ENCODE measurements around the gene SLC15A4.

DNA sequence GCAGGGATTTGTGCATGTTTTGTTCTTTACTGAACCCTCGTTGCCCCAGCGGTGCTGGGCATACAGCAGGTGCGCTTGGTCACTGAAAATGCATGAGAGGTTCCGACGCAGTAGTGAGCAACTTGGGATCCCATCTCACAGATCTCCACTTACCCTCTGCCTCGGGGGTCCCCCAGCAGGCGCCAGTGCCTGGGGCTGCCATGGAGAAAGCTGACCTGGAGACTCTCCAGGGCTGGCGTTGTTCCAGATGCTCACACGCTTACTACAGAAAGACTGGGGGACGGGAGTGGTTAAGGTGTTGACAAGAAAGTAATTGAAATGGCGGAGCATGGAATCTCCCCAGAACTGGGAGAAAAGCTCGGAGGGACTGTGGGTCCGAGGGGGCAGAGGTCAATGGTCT lies 43.7 kb upstream of the SLC15A4 start:
- TF ChIP-seq SMAD9 (CRISPR knock-in tag; IDR thresholded peaks at IDR 0.05) = no peak
- TF ChIP-seq SRY (CRISPR knock-in tag; IDR thresholded peaks at IDR 0.05) = no peak
- TF ChIP-seq, protein P1, sequence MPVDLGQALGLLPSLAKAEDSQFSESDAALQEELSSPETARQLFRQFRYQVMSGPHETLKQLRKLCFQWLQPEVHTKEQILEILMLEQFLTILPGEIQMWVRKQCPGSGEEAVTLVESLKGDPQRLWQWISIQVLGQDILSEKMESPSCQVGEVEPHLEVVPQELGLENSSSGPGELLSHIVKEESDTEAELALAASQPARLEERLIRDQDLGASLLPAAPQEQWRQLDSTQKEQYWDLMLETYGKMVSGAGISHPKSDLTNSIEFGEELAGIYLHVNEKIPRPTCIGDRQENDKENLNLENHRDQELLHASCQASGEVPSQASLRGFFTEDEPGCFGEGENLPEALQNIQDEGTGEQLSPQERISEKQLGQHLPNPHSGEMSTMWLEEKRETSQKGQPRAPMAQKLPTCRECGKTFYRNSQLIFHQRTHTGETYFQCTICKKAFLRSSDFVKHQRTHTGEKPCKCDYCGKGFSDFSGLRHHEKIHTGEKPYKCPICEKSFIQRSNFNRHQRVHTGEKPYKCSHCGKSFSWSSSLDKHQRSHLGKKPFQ (CRISPR knock-in tag; IDR thresholded peaks at IDR 0.05; ENCODE audit: insufficient replicate concordance) = no peak
- TF ChIP-seq ZEB1 (IDR thresholded peaks at IDR 0.05; ENCODE audit: insufficient replicate concordance, low read depth) = no peak
- TF ChIP-seq RAD21 (CRISPR knock-in tag; IDR thresholded peaks at IDR 0.05) = no peak
- TF ChIP-seq MYC (CRISPR knock-in tag; IDR thresholded peaks at IDR 0.05; ENCODE audit: borderline replicate concordance) = no peak
- TF ChIP-seq, protein P2, sequence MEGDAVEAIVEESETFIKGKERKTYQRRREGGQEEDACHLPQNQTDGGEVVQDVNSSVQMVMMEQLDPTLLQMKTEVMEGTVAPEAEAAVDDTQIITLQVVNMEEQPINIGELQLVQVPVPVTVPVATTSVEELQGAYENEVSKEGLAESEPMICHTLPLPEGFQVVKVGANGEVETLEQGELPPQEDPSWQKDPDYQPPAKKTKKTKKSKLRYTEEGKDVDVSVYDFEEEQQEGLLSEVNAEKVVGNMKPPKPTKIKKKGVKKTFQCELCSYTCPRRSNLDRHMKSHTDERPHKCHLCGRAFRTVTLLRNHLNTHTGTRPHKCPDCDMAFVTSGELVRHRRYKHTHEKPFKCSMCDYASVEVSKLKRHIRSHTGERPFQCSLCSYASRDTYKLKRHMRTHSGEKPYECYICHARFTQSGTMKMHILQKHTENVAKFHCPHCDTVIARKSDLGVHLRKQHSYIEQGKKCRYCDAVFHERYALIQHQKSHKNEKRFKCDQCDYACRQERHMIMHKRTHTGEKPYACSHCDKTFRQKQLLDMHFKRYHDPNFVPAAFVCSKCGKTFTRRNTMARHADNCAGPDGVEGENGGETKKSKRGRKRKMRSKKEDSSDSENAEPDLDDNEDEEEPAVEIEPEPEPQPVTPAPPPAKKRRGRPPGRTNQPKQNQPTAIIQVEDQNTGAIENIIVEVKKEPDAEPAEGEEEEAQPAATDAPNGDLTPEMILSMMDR (CRISPR knock-in tag; IDR thresholded peaks at IDR 0.05) = no peak
- TF ChIP-seq ZBTB3 (CRISPR knock-in tag; IDR thresholded peaks at IDR 0.05; ENCODE audit: borderline replicate concordance, low read depth) = no peak
- TF ChIP-seq, protein P3, sequence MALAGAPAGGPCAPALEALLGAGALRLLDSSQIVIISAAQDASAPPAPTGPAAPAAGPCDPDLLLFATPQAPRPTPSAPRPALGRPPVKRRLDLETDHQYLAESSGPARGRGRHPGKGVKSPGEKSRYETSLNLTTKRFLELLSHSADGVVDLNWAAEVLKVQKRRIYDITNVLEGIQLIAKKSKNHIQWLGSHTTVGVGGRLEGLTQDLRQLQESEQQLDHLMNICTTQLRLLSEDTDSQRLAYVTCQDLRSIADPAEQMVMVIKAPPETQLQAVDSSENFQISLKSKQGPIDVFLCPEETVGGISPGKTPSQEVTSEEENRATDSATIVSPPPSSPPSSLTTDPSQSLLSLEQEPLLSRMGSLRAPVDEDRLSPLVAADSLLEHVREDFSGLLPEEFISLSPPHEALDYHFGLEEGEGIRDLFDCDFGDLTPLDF (CRISPR knock-in tag; IDR thresholded peaks at IDR 0.05) = no peak
- TF ChIP-seq CC2D1A (CRISPR knock-in tag; IDR thresholded peaks at IDR 0.05) = no peak
